Spleen (tissue), 7 donors: ENCODE results near the gene EFNB2.

Source experiments
- CTCF ChIP-seq, 11 experiments: fragments of 200-600 bp in 7 of 11; fragments of 450-650 bp in 4 of 11; sonication (generic) in 4 of 11; IDR thresholded peaks in 8 of 11; conservative IDR thresholded peaks in 3 of 11; 1 replicate in 7 of 11; 2 replicates in 4 of 11; pipeline versions ENCODE4 v1.4.0 to v1.8.0; 2016 to 2021; ENCODE audit warnings: antibody characterized with exemption in 11 of 11, inconsistent platforms in 4 of 11, mild to moderate bottlenecking in 1 of 11
- POLR2AphosphoS5 ChIP-seq, 3 donors: sonication (generic); formaldehyde crosslinking; IDR thresholded peaks; one replicate each; pipeline ENCODE4 v1.5.1; 2017; ENCODE audit warnings: antibody characterized with exemption in 3 of 3
- donor health status: DM: no; HTN: no; CAD: no; lungs with moderate emphysema.
- donor health status: DM: no; HTN: no; CAD: no.
- donor health status: DM: no; HTN: no; CAD: no.

- no peak for TF ChIP-seq CTCF (IDR thresholded peaks at IDR 0.05 in 8 of 11, conservative IDR thresholded peaks at IDR 0.05 in 3 of 11)
- TF ChIP-seq POLR2AphosphoS5 (IDR thresholded peaks at IDR 0.05), result peak; percentile 99 to 100 (median 99)
Measured at GRCh38 chr13:106567474-106568298, 32.2 kb upstream of the EFNB2 start, which contains the start of gene ARGLU1.
